IMR-90 (cell line): ENCODE results near the gene C1QTNF5. TPM values are rescaled to one million over a fixed set of nuclear protein-coding genes. Genes with fewer than 3 reads are reported as not detected.

Source experiments
- ATAC-seq: fragments of 200-7000 bp; cut with Tn5 transposase; 2 replicates; pipeline ENCODE4 v1.9.1; 2020; ENCODE audit warnings: low read depth, mild to moderate bottlenecking, moderate library complexity
- BruUV-seq: library from RNA; stranded (reverse); fragments of 400-500 nt; replicated peaks from 2 replicates; lab custom pipeline; 2021; lab: Mats Ljungman, UMichigan
- CTCF ChIA-PET: fragments of 300-600 bp; formaldehyde crosslinking; extraction: SDS; loops from one replicate; lab custom pipeline; 2021; ENCODE audit warnings: antibody characterized with exemption; lab: Yijun Ruan, JAX
- POLR2A ChIA-PET: fragments of 300-600 bp; sonication (Branson Sonifier 250); formaldehyde crosslinking; loops from one replicate; lab custom pipeline; 2022; ENCODE audit warnings: antibody characterized with exemption; ENCODE audit not compliant: unreplicated experiment; lab: Charles Lee
- DNase-seq: peaks from one replicate; pipeline ENCODE4 v3.0.0; 2013
- H2AFZ ChIP-seq: replicated peaks from 2 replicates; pipeline ENCODE3; 2013; ENCODE audit warnings: low read length, mild to moderate bottlenecking; ENCODE audit not compliant: poor library complexity
- H2AK5ac ChIP-seq: 2 replicates; pipeline ENCODE4 v1.6.1; 2013; ENCODE audit warnings: low read depth, low read length, inconsistent platforms
- H2AK9ac ChIP-seq: replicated peaks from 2 replicates; pipeline ENCODE3; 2013; ENCODE audit warnings: mild to moderate bottlenecking, low read depth, low read length, moderate library complexity; ENCODE audit not compliant: poor library complexity
- H2BK120ac ChIP-seq: 2 replicates; pipeline ENCODE4 v1.6.1; 2013; ENCODE audit warnings: low read depth, low read length, inconsistent platforms
- H2BK15ac ChIP-seq: 3 replicates; pipeline ENCODE4 v1.6.1; 2013; ENCODE audit warnings: low read depth, low read length, inconsistent platforms
- H2BK20ac ChIP-seq: 2 replicates; pipeline ENCODE4 v1.6.1; 2013; ENCODE audit warnings: low read depth, mild to moderate bottlenecking, inconsistent platforms, low read length, moderate library complexity
- H2BK5ac ChIP-seq: 2 replicates; pipeline ENCODE4 v1.6.1; 2013; ENCODE audit warnings: mild to moderate bottlenecking, low read depth, low read length, inconsistent platforms; ENCODE audit not compliant: poor library complexity, severe bottlenecking
- H3K14ac ChIP-seq: replicated peaks from 2 replicates; pipeline ENCODE4 v1.6.1; 2013; ENCODE audit warnings: low read depth, low read length, inconsistent platforms
- H3K18ac ChIP-seq: 2 replicates; pipeline ENCODE4 v1.6.1; 2013; ENCODE audit warnings: low read depth, low read length, control low read depth
- H3K23ac ChIP-seq: 2 replicates; pipeline ENCODE4 v1.6.1; 2013; ENCODE audit warnings: low read depth, low read length, inconsistent platforms
- H3K27ac ChIP-seq: 2 replicates; pipeline ENCODE4 v1.5.1; 2013; ENCODE audit warnings: mild to moderate bottlenecking, control low read depth, low read length; ENCODE audit not compliant: insufficient read depth
- H3K27me3 ChIP-seq: 2 replicates; pipeline ENCODE4 v1.6.1; 2013; ENCODE audit warnings: low read length; ENCODE audit not compliant: control insufficient read depth, insufficient read depth
- H3K36me3 ChIP-seq: 2 replicates; pipeline ENCODE4 v1.6.1; 2013; ENCODE audit warnings: low read length, mixed read lengths; ENCODE audit not compliant: control insufficient read depth, insufficient read depth
- H3K4ac ChIP-seq: 2 replicates; pipeline ENCODE4 v1.6.1; 2013; ENCODE audit warnings: low read depth, low read length, inconsistent platforms
- H3K4me1 ChIP-seq: 2 replicates; pipeline ENCODE4 v1.6.1; 2013; ENCODE audit warnings: low read length, mixed read lengths; ENCODE audit not compliant: control insufficient read depth, insufficient read depth
- H3K4me2 ChIP-seq: 2 replicates; pipeline ENCODE4 v1.6.1; 2013; ENCODE audit warnings: low read depth, mild to moderate bottlenecking, control low read depth, low read length, moderate library complexity
- H3K4me3 ChIP-seq: 2 replicates; pipeline ENCODE4 v1.5.1; 2013; ENCODE audit warnings: low read depth, mild to moderate bottlenecking, control low read depth, low read length, moderate library complexity; ENCODE audit not compliant: insufficient read depth
- H3K56ac ChIP-seq: 2 replicates; pipeline ENCODE4 v1.6.1; 2013; ENCODE audit warnings: low read length, inconsistent platforms; ENCODE audit not compliant: insufficient read depth; ENCODE audit errors: extremely low read depth
- H3K79me1 ChIP-seq, 2 experiments: 2 replicates each; pipeline ENCODE4 v1.6.1; 2013; ENCODE audit warnings: low read length in 2 of 2, inconsistent platforms in 1 of 2, low read depth in 1 of 2
- H3K9ac ChIP-seq: 2 replicates; pipeline ENCODE4 v1.6.1; 2013; ENCODE audit warnings: low read depth, low read length, control low read depth
- H3K9me1 ChIP-seq: 2 replicates; pipeline ENCODE4 v1.6.1; 2013; ENCODE audit warnings: low read length, inconsistent platforms; ENCODE audit not compliant: insufficient read depth
- H3K9me3 ChIP-seq: 2 replicates; pipeline ENCODE4 v1.6.1; 2013; ENCODE audit warnings: low read length; ENCODE audit not compliant: control insufficient read depth, insufficient read depth
- H4K20me1 ChIP-seq: 2 replicates; pipeline ENCODE4 v1.6.1; 2013; ENCODE audit warnings: low read length, inconsistent platforms; ENCODE audit not compliant: insufficient read depth
- H4K5ac ChIP-seq: 2 replicates; pipeline ENCODE4 v1.6.1; 2013; ENCODE audit warnings: mild to moderate bottlenecking, low read depth, low read length, control low read depth
- H4K8ac ChIP-seq, 2 experiments: 2 replicates each; pipeline ENCODE4 v1.6.1; 2013; ENCODE audit warnings: low read depth in 2 of 2, low read length in 2 of 2, control low read depth in 1 of 2, inconsistent platforms in 1 of 2
- H4K91ac ChIP-seq: 2 replicates; pipeline ENCODE4 v1.6.1; 2013; ENCODE audit warnings: low read depth, low read length, inconsistent platforms; ENCODE audit not compliant: insufficient read depth
- BHLHE40 ChIP-seq: fragments of 150-350 bp; IDR thresholded peaks from 2 replicates; pipeline ENCODE4 v1.6.1; 2016; ENCODE audit warnings: mild to moderate bottlenecking, low read depth, low read length
- CEBPB ChIP-seq: IDR thresholded peaks from 2 replicates; pipeline ENCODE4 v1.6.1; 2012; ENCODE audit warnings: low read depth, low read length, improper control_type of control experiment
- CHD1 ChIP-seq: IDR thresholded peaks from 2 replicates; pipeline ENCODE4 v1.6.1; 2012; ENCODE audit warnings: low read depth, low read length, improper control_type of control experiment
- FOS ChIP-seq: fragments of 150-350 bp; IDR thresholded peaks from 2 replicates; pipeline ENCODE4 v1.6.1; 2016; ENCODE audit warnings: low read depth, low read length
- MAFK ChIP-seq: IDR thresholded peaks from 2 replicates; pipeline ENCODE4 v1.6.1; 2012; ENCODE audit warnings: low read depth, low read length, improper control_type of control experiment
- MAZ ChIP-seq: IDR thresholded peaks from 2 replicates; pipeline ENCODE4 v1.6.1; 2012; ENCODE audit warnings: low read depth, mild to moderate bottlenecking, low read length, improper control_type of control experiment, moderate library complexity, borderline replicate concordance
- MXI1 ChIP-seq: IDR thresholded peaks from 2 replicates; pipeline ENCODE4 v1.6.1; 2012; ENCODE audit warnings: low read depth, mild to moderate bottlenecking, low read length, moderate library complexity, borderline replicate concordance
- NFE2L2 ChIP-seq: fragments of 150-350 bp; IDR thresholded peaks from 2 replicates; pipeline ENCODE4 v1.6.1; 2016; ENCODE audit warnings: low read depth, mild to moderate bottlenecking, low read length
- POLR2A ChIP-seq: IDR thresholded peaks from 2 replicates; pipeline ENCODE4 v1.6.1; 2012; ENCODE audit warnings: mild to moderate bottlenecking, low read depth, low read length
- RAD21 ChIP-seq: IDR thresholded peaks from 2 replicates; pipeline ENCODE4 v1.6.1; 2012; ENCODE audit warnings: low read length, improper control_type of control experiment
- RCOR1 ChIP-seq: IDR thresholded peaks from 2 replicates; pipeline ENCODE4 v1.6.1; 2012; ENCODE audit warnings: mild to moderate bottlenecking, low read length, improper control_type of control experiment; ENCODE audit not compliant: insufficient replicate concordance
- SMC3 ChIP-seq: fragments of 150-350 bp; IDR thresholded peaks from 2 replicates; pipeline ENCODE4 v1.6.1; 2016; ENCODE audit warnings: low read depth, mild to moderate bottlenecking, antibody characterized with exemption, low read length, moderate library complexity
- WGBS, 2 experiments: methylation state at CpG; one replicate each; pipeline versions ENCODE4 v1.1.5 to v1.1.7; 2013; ENCODE audit warnings: missing lambda C conversion rate in 2 of 2; ENCODE audit not compliant: insufficient read length in 1 of 2; ENCODE audit errors: extremely low coverage in 2 of 2; 5-methylcytosine and 5-hydroxymethylcytosine counted together
- dilution Hi-C: fragments of 300-500 bp; cut with HindIII; formaldehyde crosslinking; loops from one replicate; pipeline ENCODE4 v1.14.3; 2018; ENCODE audit warnings: low sequenced_read_pairs; ENCODE audit not compliant: unreplicated experiment
- in situ Hi-C: fragments of 300-500 bp; cut with MboI; formaldehyde crosslinking; loops from 3 replicates; pipeline ENCODE4 v1.14.3; 2019; ENCODE audit warnings: low sequenced_read_pairs, inconsistent platforms, mixed read lengths
- intact Hi-C: fragments of 100-400 bp; cut with micrococcal nuclease; formaldehyde crosslinking; loops from 2 replicates; pipeline ENCODE4 v1.10.0; 2022
- polyA plus RNA-seq, 3 experiments: library from polyadenylated mRNA; depleted of rRNA; stranded (reverse); fragments of >200 nt; gene quantifications; 2 replicates each; pipeline ENCODE4 v1.2.3, GENCODE V29; 2012; ENCODE audit warnings: low replicate concordance in 1 of 3
- total RNA-seq: library from RNA; depleted of rRNA; stranded (reverse); fragments of >200 nt; gene quantifications from 2 replicates; pipeline ENCODE4 v1.2.3, GENCODE V29; 2012
- TF ChIP-seq, protein P1 (sequence below): fragments of 150-350 bp; IDR thresholded peaks from 2 replicates; pipeline ENCODE4 v1.6.1; 2016; ENCODE audit warnings: low read depth, mild to moderate bottlenecking, low read length, moderate library complexity, borderline replicate concordance
- TF ChIP-seq, protein P2 (sequence below): conservative IDR thresholded peaks from 2 replicates; pipeline ENCODE4 v1.5.1; 2012; ENCODE audit warnings: mild to moderate bottlenecking, low read depth, low read length, improper control_type of control experiment

C1QTNF5 gene
- total and polyA plus RNA-seq, 2 of the 4 experiments (the other 2 are of a cell fraction), result 2.0 to 5.4 TPM

GRCh38 chr11:119315131-119316015 lies 25.3 kb downstream of the C1QTNF5 start:
- Histone ChIP-seq H3K79me1 (peaks cover 12 to 56% of the 10 kb centered on the region in 2 experiments; a peak in 3 of 4 replicates), H3K27ac (peak overlapping the region; percentile 69), H3K14ac (peak overlapping the region; percentile 92), H2BK5ac (peak overlapping the region; percentile 79), H3K27me3 (no peaks in the 10 kb centered on the region), H3K4me2 (peak overlapping the region; percentile 71), H3K4me3 (peak overlapping the region; percentile 87), H4K91ac (peak overlapping the region; percentile 82), H3K23ac (peak overlapping the region; percentile 69), H4K8ac (peak overlapping the region; percentile 26 to 70), H2BK15ac (peak overlapping the region; percentile 39; the same call in 2 of the 3 replicates), H3K4ac (peak overlapping the region; percentile 82), H3K36me3 (peaks cover 34% of the 10 kb centered on the region), H3K56ac (peak overlapping the region; percentile 32; the same call in 1 of the 2 replicates), H2AK9ac (peak overlapping the region; percentile 98), H2AFZ (peak overlapping the region; percentile 93), H2BK120ac (peak overlapping the region; percentile 73), H3K9ac (peak overlapping the region; percentile 81), H4K20me1 (peaks cover 19% of the 10 kb centered on the region), H3K9me1 (peaks cover 24% of the 10 kb centered on the region), H3K9me3 (no peaks in the 10 kb centered on the region), H3K18ac (no peak overlapping the region), H3K4me1 (peaks cover 38% of the 10 kb centered on the region), H2AK5ac (peak overlapping the region; percentile 87), H2BK20ac (no peak overlapping the region; the same call in 1 of the 2 replicates), H4K5ac (0 out of 2 replicates have a peak overlapping the region, but pooled peaks have one; percentile 8)
- ChIA-PET CTCF (interaction anchor here (0.7 to 2.1 kb wide), 5 partner anchors 9 to 119 kb away, joined by 3 to 6 read pairs (median 4); no protein-coding TSS in a partner anchor), POLR2A (no interaction called here)
- dilution Hi-C loops, result no loop called here
- in situ Hi-C loops, result no loop called here
- no TSS peak for BruUV-seq
- peak; percentile 8 for ATAC-seq
- no peak for DNase-seq
- 0% methylated on average over 1 of the region's 29 CpGs; no CpG with 5 or more reads in 1 of the 2 experiments for WGBS, 2 experiments
- intact Hi-C loops, result no loop called here
- TF ChIP-seq, protein P1, sequence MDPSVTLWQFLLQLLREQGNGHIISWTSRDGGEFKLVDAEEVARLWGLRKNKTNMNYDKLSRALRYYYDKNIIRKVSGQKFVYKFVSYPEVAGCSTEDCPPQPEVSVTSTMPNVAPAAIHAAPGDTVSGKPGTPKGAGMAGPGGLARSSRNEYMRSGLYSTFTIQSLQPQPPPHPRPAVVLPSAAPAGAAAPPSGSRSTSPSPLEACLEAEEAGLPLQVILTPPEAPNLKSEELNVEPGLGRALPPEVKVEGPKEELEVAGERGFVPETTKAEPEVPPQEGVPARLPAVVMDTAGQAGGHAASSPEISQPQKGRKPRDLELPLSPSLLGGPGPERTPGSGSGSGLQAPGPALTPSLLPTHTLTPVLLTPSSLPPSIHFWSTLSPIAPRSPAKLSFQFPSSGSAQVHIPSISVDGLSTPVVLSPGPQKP, result no peak
- no peak for TF ChIP-seq SMC3
- no peak for TF ChIP-seq POLR2A
- no peak for TF ChIP-seq NFE2L2
- TF ChIP-seq MXI1, result no peak
- TF ChIP-seq FOS, result no peak
- TF ChIP-seq RCOR1, result no peak
- no peak for TF ChIP-seq CHD1
- TF ChIP-seq, protein P2, sequence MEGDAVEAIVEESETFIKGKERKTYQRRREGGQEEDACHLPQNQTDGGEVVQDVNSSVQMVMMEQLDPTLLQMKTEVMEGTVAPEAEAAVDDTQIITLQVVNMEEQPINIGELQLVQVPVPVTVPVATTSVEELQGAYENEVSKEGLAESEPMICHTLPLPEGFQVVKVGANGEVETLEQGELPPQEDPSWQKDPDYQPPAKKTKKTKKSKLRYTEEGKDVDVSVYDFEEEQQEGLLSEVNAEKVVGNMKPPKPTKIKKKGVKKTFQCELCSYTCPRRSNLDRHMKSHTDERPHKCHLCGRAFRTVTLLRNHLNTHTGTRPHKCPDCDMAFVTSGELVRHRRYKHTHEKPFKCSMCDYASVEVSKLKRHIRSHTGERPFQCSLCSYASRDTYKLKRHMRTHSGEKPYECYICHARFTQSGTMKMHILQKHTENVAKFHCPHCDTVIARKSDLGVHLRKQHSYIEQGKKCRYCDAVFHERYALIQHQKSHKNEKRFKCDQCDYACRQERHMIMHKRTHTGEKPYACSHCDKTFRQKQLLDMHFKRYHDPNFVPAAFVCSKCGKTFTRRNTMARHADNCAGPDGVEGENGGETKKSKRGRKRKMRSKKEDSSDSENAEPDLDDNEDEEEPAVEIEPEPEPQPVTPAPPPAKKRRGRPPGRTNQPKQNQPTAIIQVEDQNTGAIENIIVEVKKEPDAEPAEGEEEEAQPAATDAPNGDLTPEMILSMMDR, result no peak
- no peak for TF ChIP-seq MAZ
- TF ChIP-seq RAD21, result no peak
- no peak for TF ChIP-seq MAFK
- no peak for TF ChIP-seq CEBPB
- TF ChIP-seq BHLHE40, result no peak
